ENCODE measurements around the gene CES3.
A peak's percentile ranks its signal among the peaks of the same experiment; 100 is the strongest.
"Not testable (repeated sequence)": the region's sequence is repeated elsewhere in the genome, so short reads cannot be mapped to it uniquely, and the experiment has no call there.

CES3 gene

GRCh38 chr16:66947302-66948065 is 13.6 kb upstream of the CES3 start:
- DNase-seq = peak; percentile 81 to 88

GRCh38 chr16:66948134-66948836 is 12.8 kb upstream of the CES3 start:
- no peak for DNase-seq

- DNase-seq = no peak
These were observed 12.2 kb upstream of the CES3 start for GRCh38 chr16:66948837-66949225.

- no peak for DNase-seq
These were observed 11.6 kb upstream of the CES3 start for GRCh38 chr16:66949472-66949871.

- no peak for DNase-seq
These were observed 10.6 kb upstream of the CES3 start for GRCh38 chr16:66950437-66950836.

GRCh38 chr16:66950971-66951790 is 9.9 kb upstream of the CES3 start:
- no peak for DNase-seq

- no peak for DNase-seq
These were observed 8.5 kb upstream of the CES3 start for GRCh38 chr16:66952430-66953110.

- DNase-seq = no peak
These were observed 7.5 kb upstream of the CES3 start for GRCh38 chr16:66953462-66954096.

- DNase-seq = peak; percentile 71 to 79
These were observed 6.9 kb upstream of the CES3 start for GRCh38 chr16:66954097-66954659.

- not testable (repeated sequence) for DNase-seq
These were observed 5.5 kb upstream of the CES3 start for GRCh38 chr16:66955363-66956153.

- DNase-seq = not testable (repeated sequence)
These were observed 5.0 kb upstream of the CES3 start for GRCh38 chr16:66956154-66956457.

GRCh38 chr16:66958857-66959703 is 2.0 kb upstream of the CES3 start:
- DNase-seq = no peak

- DNase-seq = peak in 1 of 2 donors; percentile 10
These were observed 1.3 kb upstream of the CES3 start for GRCh38 chr16:66959704-66960161.

- no peak for DNase-seq
These were observed 796 bp upstream of the CES3 start for GRCh38 chr16:66960270-66960669.

GRCh38 chr16:66961914-66962313 is 848 bp downstream of the CES3 start:
- DNase-seq = no peak

- DNase-seq = no peak
These were observed 3.0 kb downstream of the CES3 start for GRCh38 chr16:66964049-66964448.

GRCh38 chr16:66968847-66969246 is 7.8 kb downstream of the CES3 start:
- DNase-seq = no peak

GRCh38 chr16:66970775-66971720 is 10.0 kb downstream of the CES3 start:
- no peak for DNase-seq

GRCh38 chr16:66972983-66973382 is 11.9 kb downstream of the CES3 start:
- no peak for DNase-seq

Measured in CD4-positive, alpha-beta T cell treated with Interleukin-1 beta for 1 hour (primary cell).